GM18519 (cell line): Measurements from ENCODE around the gene TMOD4.
A peak's percentile ranks its signal among the peaks of the same experiment; 100 is the strongest.
"Not testable (repeated sequence)": the region's sequence is repeated elsewhere in the genome, so short reads cannot be mapped to it uniquely, and the experiment has no call there.

Experiments used
- ATAC-seq: cut with Tn5 transposase; IDR thresholded peaks from one replicate; pipeline ENCODE4 v1.9.1; 2021; ENCODE audit warnings: mild to moderate bottlenecking, moderate library complexity; ENCODE audit not compliant: unreplicated experiment, low FRiP score

TMOD4 gene

GRCh38 chr1:151175863-151176262 is at the start of gene TMOD4:
TMOD4 (minus strand) TSS chr1:151175981; CDS start chr1:151174875, 1,106 bp downstream.
- ATAC-seq = no peak

- no peak for ATAC-seq
Measured at GRCh38 chr1:151222130-151222529, 46.3 kb upstream of the TMOD4 start.

DNA sequence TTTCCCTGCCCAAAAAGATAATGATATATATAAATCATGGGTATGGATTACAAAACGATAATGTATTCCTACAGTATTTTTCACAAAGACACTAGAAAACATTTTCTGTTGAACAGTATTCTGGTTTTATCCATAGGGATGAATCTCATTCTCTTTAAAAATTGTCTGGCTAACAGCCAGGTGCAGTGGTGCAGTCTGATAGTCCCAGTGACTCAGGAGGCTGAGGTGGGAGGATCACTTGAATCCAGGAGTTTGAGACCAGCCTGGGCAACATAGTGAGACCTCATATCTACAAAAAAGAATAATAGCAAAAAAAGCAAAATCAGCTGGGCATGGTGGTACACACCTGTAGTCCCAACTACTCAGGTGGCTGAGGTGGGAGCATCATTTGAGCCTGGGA is 45.8 kb upstream of the TMOD4 start:
- ATAC-seq = no peak

- ATAC-seq = no peak
Measured at GRCh38 chr1:151213560-151213959, 37.8 kb upstream of the TMOD4 start.

DNA sequence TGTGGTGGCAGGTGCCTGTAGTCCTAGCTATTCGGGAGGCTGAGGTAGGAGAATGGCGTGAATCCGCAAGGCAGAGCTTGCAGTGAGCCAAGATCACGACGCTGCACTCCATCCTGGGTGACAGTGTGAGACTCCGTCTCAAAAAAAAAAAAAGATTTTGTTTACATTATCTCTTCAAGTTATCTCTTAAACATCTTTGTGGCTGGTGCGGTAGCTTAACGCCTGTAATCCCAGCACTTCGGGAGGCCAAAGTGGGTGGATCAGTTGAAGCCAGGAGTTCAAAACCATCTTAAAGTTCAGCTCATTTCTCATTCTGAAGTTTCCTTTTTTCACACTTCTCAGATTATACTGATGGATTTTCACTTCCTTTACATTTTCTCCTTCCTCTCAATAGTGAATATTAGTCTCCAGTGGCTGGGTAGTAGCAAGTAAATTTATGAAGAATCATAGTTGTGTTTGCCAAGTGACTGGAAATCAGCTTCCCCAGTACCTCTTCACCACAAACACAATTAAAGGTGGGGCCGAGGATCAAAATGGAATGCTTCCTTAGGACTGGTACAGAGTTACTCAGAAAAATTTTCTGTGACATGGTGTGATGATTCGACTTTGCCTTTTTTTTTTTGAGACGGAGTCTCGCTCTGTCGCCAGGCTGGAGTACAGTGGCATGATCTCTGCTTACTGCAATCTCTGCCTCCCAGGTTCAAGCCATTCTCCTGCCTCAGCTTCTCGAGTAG is 36.4 kb upstream of the TMOD4 start:
- no peak for ATAC-seq

DNA sequence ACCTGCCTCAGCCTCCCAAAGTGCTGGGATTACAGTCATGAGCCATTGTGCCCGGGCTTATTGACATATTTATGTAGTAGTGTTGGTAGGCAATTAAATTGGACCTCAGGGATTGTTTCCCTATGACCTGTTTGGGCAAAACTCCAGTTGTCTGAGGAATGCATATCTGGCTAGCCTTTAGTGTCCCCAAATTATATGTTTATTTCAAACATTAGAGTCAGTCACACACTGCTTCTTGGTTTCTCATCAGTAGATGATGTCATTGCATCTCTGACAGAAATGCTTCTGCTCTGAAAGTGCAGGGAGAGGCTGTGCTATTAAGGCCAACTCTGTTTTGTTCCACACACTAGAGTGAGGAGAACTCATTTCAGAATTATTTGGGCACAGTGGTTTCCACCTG is 35.0 kb upstream of the TMOD4 start:
- ATAC-seq = no peak

DNA sequence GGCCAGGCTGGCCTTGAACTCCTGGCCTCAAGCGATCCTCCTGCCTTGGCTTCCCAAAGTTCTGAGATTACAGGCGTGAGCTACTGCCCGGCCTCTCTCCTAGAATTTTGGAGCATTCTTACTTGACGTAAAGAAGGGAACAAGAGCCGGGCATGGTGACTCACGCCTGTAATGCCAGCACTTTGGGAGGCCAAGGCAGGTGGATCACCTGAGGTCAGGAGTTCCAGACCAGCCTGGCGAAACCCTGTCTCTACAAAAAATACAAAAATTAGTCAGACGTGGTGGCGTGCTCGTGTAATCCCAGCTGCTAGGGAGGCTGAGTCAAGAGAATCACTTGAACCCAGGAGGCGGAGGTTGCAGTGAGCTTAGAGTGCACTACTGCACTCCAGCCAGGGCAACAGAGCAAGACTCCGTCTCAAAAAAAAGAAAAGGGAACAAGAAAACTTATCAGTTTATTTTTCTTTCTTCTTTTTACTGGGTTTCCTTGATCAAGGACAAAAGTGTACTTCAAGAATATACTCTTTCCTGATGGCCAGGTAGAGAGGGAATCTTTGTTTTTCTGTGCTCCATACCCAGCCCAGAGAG is 29.7 kb upstream of the TMOD4 start:
- not testable (repeated sequence) for ATAC-seq

GRCh38 chr1:151199873-151200581 is 24.2 kb upstream of the TMOD4 start:
- no peak for ATAC-seq

- ATAC-seq = peak; percentile 64
Measured at GRCh38 chr1:151198254-151199127, 22.7 kb upstream of the TMOD4 start, which contains the start of gene PIP5K1A. PIP5K1A (plus strand) TSS chr1:151198552; CDS start chr1:151198997, 445 bp downstream.

DNA sequence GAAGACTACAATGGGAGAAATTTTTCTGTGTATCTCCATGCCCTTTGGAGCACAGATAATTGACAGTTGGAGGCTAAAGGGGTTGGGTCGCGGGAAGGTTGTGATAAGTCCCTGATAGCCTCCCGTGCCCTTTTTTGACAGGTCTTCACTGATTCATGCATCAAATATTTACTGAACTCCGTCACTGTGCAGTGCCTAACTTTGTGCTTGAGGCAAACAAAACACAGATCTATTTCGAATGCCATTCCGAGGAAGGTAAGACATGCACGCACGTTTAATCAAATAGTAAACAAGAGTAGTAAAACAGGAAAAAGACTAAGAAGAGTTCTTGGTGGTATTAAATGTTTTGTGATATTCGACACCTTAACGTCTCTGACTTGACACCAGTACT is 22.1 kb upstream of the TMOD4 start:
- ATAC-seq = no peak

DNA sequence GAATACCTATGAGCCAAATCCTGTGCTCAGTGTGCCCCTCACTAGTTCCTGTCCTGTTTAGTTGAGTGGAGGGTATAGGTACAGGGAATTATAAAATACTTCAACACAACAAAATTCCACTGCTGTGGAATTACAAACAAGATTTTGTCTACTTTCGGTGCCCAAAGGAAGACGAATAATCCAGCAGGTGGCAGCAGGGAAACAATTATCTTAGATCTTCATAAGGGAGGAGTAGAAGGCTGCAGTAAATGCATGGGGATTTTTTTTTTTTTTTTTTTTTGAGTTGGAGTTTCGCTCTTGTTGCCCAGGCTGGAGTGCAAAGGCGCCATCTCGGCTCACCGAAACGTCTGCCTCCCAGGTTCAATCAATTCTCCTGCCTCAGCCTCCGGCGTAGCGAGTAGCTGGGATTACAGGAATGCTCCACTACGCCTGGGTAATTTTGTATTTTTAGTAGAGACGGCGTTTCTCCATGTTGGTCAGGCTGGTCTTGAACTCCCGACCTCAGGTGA is 20.6 kb upstream of the TMOD4 start:
- ATAC-seq = no peak

GRCh38 chr1:151194894-151195594 is 19.3 kb upstream of the TMOD4 start:
- ATAC-seq = not testable (repeated sequence)

DNA sequence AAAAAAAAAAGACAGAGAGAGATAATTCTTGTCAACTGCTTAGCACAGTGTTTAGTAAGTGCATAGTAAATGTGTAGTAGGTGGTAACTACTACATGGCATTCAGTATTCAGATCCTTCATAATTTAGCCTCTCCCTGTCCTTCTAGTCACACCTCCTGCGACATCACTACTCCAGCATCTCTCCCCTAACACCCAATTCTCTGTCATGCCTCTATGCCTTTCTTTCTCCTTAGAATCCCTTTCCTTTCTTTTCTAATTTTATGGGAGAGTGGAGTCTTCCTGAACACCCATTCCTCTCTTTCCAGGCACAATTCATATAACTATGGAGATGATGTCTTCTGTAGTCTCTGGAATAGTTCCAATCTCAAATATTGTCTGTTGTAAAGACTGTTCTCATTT is 18.1 kb upstream of the TMOD4 start:
- ATAC-seq = no peak

DNA sequence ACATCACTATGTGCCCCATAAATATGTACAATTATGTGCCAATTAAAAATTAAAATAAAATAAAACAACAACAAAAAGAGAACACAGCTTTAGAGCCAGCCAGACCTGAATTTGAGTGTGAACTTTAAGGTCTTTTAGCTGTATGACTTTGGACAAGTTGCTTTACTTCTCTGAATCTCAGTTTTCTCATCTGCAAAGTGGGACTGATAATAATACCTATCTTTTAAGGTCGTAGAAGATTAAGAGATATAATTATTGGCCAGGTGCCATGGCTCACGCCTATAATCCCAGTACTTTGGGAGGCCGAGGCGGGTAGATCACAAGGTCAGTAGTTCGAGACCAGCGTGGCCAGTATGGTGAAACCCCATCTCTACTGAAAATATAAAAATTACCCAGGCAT is 17.5 kb upstream of the TMOD4 start:
- no peak for ATAC-seq

- no peak for ATAC-seq
Measured at GRCh38 chr1:151192047-151192446, 16.3 kb upstream of the TMOD4 start.

DNA sequence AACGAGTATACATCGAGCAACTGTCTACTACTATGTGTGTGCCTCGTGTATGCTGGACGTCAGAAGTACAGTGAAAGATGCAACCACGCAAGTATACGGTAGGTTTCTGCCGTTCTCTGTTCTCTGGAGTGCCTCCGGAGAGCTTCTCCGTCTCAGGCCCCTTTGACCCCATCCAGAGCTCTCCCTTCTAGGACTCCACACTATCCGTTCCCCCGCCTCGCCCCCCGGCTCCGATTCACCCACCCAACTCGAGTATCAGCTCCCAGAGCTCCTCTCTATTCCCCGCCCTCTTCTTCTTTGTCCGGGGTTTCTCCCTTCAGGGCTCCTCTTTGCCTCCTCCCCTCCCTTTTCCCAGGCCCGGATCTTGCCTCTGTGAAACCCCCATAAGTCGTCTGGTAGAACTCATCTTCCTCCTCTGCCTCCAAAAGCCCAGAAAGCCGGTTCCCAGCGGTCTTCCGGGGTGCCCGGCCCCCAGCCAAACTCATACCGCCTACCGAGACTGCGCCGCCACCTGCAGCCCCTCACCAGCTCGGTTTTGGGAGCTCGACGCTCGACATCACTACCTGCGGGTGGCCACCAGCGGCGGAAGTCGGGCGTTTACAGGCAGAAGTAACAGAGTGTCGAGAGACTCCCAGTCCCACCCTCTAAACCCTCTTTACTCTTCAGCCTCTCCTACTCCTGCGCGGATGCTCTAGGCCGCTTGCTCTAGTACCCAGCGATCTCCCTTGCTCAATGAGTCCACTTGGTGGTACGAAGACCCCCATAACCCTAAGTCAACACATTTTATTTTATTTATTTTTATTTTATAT is 14.1 kb upstream of the TMOD4 start, which contains the start of gene VPS72:
Gene VPS72, minus strand, starts transcription at position 561 of the 809 bp plus-strand sequence. Its CDS starts 76 bp downstream, at position 485.
- peak; percentile 69 for ATAC-seq

DNA sequence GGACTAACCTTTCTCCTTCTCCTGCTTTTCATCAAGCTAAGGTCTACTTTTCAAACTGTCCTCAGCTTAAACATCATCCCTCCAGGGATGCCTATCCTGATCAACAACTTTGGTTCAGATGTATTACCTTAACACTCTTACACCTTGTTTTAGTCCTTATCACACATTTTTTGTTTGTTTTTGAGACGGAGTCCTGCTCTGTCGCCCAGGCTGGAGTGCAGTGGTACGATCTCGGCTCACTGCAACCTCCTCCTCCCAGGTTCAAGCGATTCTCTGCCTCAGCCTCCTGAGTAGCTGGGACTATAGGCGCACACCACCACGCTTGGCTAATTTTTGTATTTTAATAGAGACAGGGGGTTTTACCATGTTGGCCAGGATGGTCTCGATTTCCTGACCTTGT is 12.9 kb upstream of the TMOD4 start:
- ATAC-seq = not testable (repeated sequence)

GRCh38 chr1:151187205-151187604 is 11.4 kb upstream of the TMOD4 start:
- ATAC-seq = no peak

GRCh38 chr1:151184211-151184610 is 8.4 kb upstream of the TMOD4 start:
- no peak for ATAC-seq
